HG03457 (cell line): ENCODE results near the gene ADISSP.

ENCODE experiments used
- ATAC-seq: cut with Tn5 transposase; IDR thresholded peaks from one replicate; pipeline ENCODE4 v1.9.1; 2021; ENCODE audit warnings: moderate number of reproducible peaks; ENCODE audit not compliant: unreplicated experiment

ADISSP gene

GRCh38 chr20:3739926-3740451 is 27.6 kb downstream of the ADISSP start:
- no peak for ATAC-seq

GRCh38 chr20:3739054-3739925 is 28.3 kb downstream of the ADISSP start:
- no peak for ATAC-seq

GRCh38 chr20:3738111-3739053 is 29.2 kb downstream of the ADISSP start:
- ATAC-seq = no peak

GRCh38 chr20:3735768-3736167 is 31.8 kb downstream of the ADISSP start:
- ATAC-seq = no peak

GRCh38 chr20:3734111-3734843 is 33.3 kb downstream of the ADISSP start:
- no peak for ATAC-seq

- no peak for ATAC-seq
These were observed 34.2 kb downstream of the ADISSP start for GRCh38 chr20:3733119-3733995.

- no peak for ATAC-seq
These were observed 35.0 kb downstream of the ADISSP start, which contains the start of gene HSPA12B for GRCh38 chr20:3732327-3733118. TSS of gene HSPA12B (plus strand) at chr20:3732685. CDS start at chr20:3738675, 5,990 bp downstream.

- no peak for ATAC-seq
These were observed 35.6 kb downstream of the ADISSP start for GRCh38 chr20:3731944-3732326.

- ATAC-seq = no peak
These were observed 36.5 kb downstream of the ADISSP start for GRCh38 chr20:3730803-3731672.

- ATAC-seq = no peak
These were observed 37.6 kb downstream of the ADISSP start for GRCh38 chr20:3729811-3730540.

GRCh38 chr20:3729378-3729777 is 38.2 kb downstream of the ADISSP start:
- no peak for ATAC-seq

GRCh38 chr20:3728876-3729275 is 38.7 kb downstream of the ADISSP start:
- no peak for ATAC-seq

- ATAC-seq = no peak
These were observed 39.2 kb downstream of the ADISSP start for GRCh38 chr20:3728354-3728753.

- no peak for ATAC-seq
These were observed 40.0 kb downstream of the ADISSP start for GRCh38 chr20:3727401-3728021.

- no peak for ATAC-seq
These were observed 43.2 kb downstream of the ADISSP start for GRCh38 chr20:3724356-3724755.

GRCh38 chr20:3723284-3723683 is 44.3 kb downstream of the ADISSP start:
- no peak for ATAC-seq

GRCh38 chr20:3721912-3722311 is 45.6 kb downstream of the ADISSP start:
- no peak for ATAC-seq
